CD4-positive, alpha-beta T cell treated with Interleukin-2 at 100 ng/mL for 4 hours (primary cell): ENCODE measurements around the gene DNAH9.
A peak's percentile ranks its signal among the peaks of the same experiment; 100 is the strongest.

ENCODE experiments used
- DNase-seq: peaks from one replicate; pipeline ENCODE4 v3.0.0-alpha.2; 2020; ENCODE audit warnings: low spot score

Gene DNAH9

DNA sequence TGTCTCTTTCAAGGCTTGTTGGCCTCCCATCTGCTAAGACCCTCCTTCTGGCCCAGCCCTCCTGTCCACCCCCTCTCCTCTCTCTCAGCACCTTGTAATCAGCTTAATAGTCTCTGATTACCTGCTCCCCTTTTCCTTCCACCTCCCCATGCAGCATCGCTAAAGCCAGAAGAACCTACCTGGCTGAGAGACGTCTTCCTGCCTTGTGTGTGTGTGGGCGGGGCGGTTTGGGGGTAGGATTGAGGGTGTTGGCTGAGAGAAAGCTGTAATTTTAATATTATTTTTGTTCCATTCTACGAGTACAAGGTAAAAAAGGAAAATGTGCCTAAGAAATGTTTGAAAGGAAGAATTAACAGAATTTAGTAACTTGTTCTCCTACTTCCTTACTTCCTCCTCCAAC is 3.4 kb downstream of the DNAH9 start:
- no peak for DNase-seq

DNA sequence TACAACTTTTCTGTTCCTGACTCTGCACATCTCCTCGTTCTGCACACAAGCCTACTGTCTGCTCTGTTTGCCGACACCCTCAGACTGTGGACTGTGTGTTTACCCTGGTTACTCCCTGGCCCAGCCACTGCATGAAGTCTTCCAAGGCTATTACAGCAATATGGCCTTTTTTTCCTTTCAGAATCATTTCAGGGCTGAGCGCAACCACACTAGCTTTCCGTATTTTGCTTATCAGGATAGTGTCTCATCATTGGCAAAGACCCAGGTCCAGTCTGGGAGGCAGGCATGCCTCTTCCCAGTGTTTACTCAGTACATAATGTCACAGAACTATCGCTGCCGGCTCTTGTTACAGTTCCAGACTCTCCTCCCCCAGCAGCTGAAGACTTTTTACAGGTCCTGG is 10.1 kb downstream of the DNAH9 start:
- no peak for DNase-seq

DNA sequence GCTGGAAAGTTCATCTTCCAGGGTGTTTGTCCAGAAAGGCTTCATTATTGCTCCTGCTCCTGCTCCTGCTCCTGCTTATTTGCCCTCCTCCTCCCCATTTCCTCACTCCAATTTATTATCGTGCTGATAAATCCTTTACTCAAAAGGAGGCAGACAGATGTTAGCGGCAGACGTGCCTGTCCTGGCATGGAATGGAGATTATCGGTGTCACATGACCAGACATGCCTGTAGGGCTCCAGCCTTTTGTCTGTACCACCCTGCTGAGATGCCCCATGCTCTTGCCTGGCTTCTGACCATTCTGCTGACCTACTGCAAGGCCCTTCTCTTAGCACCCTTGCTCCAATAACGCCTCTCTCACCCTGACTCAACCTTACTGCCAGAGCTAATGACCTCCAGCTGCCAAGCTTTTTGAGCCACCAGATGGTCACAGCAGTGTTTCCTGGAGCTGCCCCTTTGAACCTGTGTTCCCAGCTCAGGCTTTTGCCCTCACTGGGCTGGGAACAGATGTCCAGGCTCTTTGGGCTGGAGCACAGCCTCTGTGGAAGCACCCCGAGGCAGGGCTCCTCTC is 12.8 kb downstream of the DNAH9 start:
- no peak for DNase-seq

- DNase-seq: no peak
Measured at GRCh38 chr17:11612956-11613355, 14.7 kb downstream of the DNAH9 start.

DNA sequence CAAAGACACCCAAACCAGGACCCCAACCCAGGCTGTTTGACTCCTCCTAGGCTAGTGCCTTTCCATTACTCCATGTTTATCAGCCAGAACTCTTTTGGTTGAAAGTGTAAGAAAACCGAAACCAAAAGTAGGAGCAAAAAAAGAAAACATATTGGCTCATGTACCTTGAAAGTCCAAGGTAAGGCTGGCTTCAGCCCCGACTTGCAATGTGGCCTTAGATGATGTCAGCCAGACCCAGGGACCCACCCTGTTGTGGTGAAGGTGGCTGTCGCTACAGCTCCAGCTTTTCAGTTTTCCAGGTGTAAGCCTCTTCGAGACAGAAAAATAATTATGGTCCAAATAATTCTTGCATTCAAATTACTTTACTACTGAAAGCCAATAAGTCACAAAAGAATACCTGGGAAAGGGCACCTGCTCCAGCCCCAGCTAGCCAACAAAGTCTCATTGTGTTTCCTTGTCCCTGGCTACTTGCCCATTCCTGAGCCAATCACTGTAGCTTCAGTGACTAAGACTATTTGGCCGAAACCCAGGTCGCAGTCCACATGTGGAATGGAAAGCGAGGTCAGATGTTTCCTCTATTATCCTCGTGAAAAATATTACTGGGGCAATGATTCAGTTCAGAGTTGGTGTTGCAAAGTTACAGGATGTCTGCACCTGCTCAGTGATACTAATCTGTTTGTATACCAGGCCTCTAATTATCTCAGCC is 20.7 kb downstream of the DNAH9 start:
- no peak for DNase-seq

- DNase-seq: no peak
Measured at GRCh38 chr17:11622492-11622891, 24.2 kb downstream of the DNAH9 start.

- no peak for DNase-seq
Measured at GRCh38 chr17:11624976-11625375, 26.7 kb downstream of the DNAH9 start.

- DNase-seq: no peak
Measured at GRCh38 chr17:11625878-11626277, 27.6 kb downstream of the DNAH9 start.

DNA sequence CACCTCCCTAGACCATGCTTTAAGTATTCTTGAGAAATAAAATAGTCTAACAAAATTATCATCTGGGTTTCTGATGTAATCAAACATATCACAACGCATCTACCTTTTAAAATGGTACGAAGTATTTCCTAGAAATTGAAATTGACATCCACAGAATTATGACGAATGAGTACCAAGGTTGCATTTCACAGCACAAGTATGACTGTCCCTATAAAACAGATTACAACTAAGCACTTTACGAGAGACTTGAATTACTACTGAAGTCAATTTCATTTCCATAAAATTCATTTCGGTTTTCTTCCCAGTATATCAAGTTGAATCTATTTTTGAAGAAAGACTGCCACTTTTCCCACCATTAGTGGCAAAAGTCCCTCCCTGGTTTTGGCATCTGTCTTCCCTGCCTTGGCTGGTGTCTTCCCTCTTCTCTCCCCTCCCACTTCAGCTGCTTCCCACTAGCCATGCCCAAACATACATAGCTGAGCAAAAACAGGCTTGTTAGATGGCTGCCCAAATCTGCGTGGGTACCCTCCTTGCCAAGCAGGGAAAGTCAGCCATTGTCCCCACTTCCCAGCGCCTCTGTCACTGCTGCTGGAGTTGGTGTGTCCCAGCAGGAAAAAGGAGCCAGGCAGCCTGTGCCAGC is 29.2 kb downstream of the DNAH9 start:
- DNase-seq: no peak

DNA sequence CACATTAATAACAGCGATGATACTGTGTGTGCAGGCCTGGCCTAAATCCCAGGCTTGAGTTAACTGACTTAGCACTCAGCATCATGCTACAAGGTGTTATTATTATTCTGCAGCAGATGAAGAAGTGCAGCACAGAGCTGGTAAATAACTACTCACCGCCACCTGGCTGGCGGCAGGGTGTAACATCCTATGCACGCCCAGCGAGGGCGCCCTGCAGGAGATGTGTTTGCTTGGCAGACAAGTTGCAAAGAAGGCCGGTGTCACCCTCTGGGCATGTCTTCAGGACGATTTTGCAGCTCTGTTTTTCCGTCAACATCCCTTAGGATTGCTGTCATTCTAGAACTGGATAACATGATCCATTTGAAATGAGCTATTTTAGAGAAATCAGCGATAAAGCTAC is 30.1 kb downstream of the DNAH9 start:
- DNase-seq: no peak

DNA sequence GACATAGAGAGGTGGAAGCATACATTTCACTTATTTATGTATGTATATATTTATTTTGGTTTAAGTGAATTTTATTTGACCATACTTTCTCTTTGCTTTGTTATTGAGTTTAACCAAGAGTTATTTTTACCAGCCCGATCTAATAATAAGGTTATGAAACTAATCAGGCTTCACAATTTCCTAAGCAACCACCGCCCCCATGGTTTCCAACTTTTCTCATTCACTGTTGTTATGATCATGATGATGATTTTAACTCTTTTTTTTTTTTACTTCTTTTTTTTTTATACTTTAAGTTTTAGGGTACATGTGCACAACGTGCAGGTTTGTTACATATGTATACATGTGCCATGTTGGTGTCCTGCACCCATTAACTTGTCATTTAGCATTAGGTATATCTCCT is 30.6 kb downstream of the DNAH9 start:
- DNase-seq: no peak

DNA sequence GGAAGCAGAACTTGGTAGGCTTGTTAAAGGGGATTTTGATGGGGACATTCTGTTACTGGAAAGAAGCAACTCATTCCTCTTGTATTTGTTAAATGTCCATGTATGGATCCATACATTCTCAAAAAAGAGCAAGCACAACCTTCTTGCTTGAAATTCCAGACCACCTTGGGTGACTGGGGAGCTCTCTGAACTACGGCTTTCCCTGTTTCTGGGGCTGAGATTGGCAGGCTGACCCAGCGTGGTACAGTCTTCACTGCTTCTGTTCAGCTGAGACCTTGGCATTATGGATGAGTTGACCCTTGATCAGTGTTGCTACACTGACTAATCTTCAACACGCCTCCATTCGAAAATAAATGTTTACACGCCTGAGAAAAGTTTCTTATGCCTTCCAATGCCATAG is 38.5 kb downstream of the DNAH9 start:
- no peak for DNase-seq

- DNase-seq: no peak
Measured at GRCh38 chr17:11637796-11638195, 39.5 kb downstream of the DNAH9 start.

- DNase-seq: no peak
Measured at GRCh38 chr17:11638700-11639265, 40.5 kb downstream of the DNAH9 start.

DNA sequence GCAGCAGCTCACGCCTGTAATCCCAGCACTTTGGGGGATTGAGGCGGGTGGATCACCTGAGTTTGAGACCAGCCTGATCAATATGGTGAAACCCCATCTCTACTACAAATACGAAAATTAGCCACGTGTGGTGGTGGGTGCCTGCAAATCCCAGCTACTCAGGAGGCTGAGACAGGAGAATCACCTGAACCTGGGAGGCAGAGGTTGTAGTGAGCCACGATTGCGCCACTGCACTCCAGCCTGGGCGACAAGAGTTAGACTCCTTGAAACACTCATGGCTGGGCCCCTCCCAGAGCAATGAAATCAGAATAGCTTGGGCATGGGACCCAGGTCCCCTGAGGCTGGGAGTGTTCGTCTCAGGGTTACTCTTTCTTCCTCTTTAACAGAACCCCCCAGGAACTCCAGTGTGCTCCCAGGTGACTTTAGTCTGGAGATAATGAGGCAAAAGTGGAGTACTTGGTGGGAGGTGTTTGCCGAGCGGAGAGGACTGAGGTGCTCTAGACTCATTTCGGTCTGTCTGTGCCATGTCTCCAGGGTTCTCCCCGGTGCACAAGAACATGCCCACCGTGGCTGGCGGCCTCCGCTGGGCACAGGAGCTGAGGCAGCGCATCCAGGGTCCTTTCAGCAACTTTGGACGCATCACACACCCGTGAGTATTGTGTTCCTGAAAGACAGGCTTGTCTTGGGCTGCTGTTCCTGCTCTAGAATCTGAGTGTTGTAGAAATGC is 41.6 kb downstream of the DNAH9 start:
- DNase-seq: no peak

- no peak for DNase-seq
Measured at GRCh38 chr17:11640463-11640814, 42.2 kb downstream of the DNAH9 start.

DNA sequence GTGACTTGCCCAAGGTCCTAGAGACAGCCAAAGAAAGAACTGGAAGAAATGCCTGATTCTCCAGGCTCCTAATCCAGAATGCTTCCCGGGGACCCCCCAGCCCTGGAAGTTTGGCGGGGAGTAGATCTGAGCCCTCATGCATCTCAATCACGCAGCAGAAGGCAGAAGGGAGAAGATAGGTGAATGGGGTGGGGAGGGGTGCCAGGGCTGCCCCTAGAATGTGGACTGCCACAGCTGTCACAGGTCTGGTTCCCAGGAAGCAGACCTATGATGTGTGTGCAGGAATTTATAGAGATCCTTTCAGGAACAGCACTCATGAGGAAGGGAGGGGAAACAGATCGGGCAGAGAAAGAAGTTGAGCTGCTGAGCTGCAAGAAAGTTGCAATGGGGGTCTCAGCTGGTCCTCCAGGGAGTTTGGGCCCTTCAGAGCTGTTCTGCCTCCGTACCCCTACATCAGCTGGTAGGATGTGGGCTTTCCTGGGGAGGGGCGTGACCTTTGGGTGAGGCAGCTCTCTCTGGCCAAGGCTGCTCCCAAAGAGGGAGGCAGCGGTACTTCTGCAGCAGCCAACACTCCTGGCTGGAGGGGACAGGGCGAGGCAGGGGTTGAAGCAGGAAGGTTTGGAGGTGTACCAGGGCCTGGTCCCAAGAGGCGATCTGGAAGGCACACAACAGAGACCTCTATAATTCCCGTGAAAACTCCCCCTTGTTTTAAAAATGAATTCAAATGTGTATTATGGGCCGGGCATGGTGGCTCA is 43.4 kb downstream of the DNAH9 start:
- DNase-seq: no peak

GRCh38 chr17:11642655-11643054 is 44.4 kb downstream of the DNAH9 start:
- no peak for DNase-seq

DNA sequence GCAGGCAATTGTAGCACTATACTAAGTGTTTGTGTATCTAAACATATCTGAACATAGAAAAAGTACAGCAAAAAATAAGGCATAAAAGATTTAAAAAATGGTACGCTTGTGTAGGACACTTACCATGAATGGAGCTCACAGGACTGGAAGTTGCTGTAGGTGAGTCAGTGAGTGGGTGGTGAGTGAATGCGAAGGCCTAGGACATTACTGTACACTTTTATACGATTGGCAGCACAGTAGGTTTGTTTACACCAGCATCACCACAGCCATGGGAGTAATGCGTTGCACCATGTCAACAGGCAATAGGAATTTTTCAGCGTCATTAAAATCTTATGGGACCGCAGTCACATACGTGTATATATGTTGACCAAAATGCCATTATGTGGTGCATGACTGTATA is 45.6 kb downstream of the DNAH9 start:
- no peak for DNase-seq

GRCh38 chr17:11644265-11645212 is 46.3 kb downstream of the DNAH9 start:
- DNase-seq: peak; percentile 13

DNA sequence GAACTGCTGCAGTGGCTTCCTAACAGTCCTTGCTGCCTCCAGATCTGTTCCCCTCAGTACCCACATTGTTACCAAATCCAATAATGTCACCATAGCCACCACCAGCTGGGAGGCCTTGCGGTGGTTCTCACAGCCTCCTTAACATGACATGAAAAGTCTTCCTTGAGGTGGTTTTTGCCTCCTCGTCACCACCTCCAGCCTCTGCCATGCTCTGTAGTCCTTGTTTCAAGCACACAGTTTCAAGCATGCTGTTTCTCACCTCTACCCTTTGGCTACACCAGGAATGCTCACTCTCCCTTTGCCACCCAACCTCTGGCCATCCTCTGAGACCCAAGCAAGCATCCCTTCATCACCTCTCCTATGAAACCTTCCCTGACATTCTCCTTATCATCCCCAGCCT is 47.2 kb downstream of the DNAH9 start:
- DNase-seq: no peak
